IPS DF 4.7 (cell line): ENCODE data around the gene BEGAIN.

Experiments used
- DNase-seq: peaks from one replicate; pipeline ENCODE4 v3.0.0-alpha.2; 2013; ENCODE audit warnings: low spot score; ENCODE audit errors: extremely low read depth

The BEGAIN gene

GRCh38 chr14:100568164-100568997 is 18.8 kb downstream of the BEGAIN start:
- no peak for DNase-seq

GRCh38 chr14:100567877-100568163 is 19.4 kb downstream of the BEGAIN start:
- no peak for DNase-seq

GRCh38 chr14:100567009-100567876 is 20.0 kb downstream of the BEGAIN start:
- DNase-seq, result no peak

GRCh38 chr14:100566586-100566985 is 20.6 kb downstream of the BEGAIN start:
- no peak for DNase-seq

GRCh38 chr14:100566119-100566518 is 21.1 kb downstream of the BEGAIN start:
- no peak for DNase-seq

- no peak for DNase-seq
Observed at GRCh38 chr14:100565650-100566049, 21.6 kb downstream of the BEGAIN start.

GRCh38 chr14:100564512-100564911 is 22.7 kb downstream of the BEGAIN start:
- no peak for DNase-seq

- no peak for DNase-seq
Observed at GRCh38 chr14:100562751-100563150, 24.5 kb downstream of the BEGAIN start.

GRCh38 chr14:100561005-100561404 is 26.2 kb downstream of the BEGAIN start:
- no peak for DNase-seq

GRCh38 chr14:100560471-100560870 is 26.7 kb downstream of the BEGAIN start:
- no peak for DNase-seq

- no peak for DNase-seq
Observed at GRCh38 chr14:100559455-100559854, 27.8 kb downstream of the BEGAIN start.

- no peak for DNase-seq
Observed at GRCh38 chr14:100558966-100559365, 28.3 kb downstream of the BEGAIN start.

GRCh38 chr14:100558226-100558625 is 29.0 kb downstream of the BEGAIN start:
- no peak for DNase-seq

- DNase-seq, result no peak
Observed at GRCh38 chr14:100557658-100558057, 29.6 kb downstream of the BEGAIN start.

GRCh38 chr14:100556936-100557505 is 30.2 kb downstream of the BEGAIN start:
- DNase-seq, result no peak

GRCh38 chr14:100556140-100556475 is 31.1 kb downstream of the BEGAIN start:
- DNase-seq, result no peak

GRCh38 chr14:100555436-100556139 is 31.6 kb downstream of the BEGAIN start:
- no peak for DNase-seq

GRCh38 chr14:100554696-100555320 is 32.4 kb downstream of the BEGAIN start:
- no peak for DNase-seq

GRCh38 chr14:100554082-100554677 is 33.0 kb downstream of the BEGAIN start:
- DNase-seq, result no peak

GRCh38 chr14:100553471-100553870 is 33.7 kb downstream of the BEGAIN start:
- no peak for DNase-seq
